KMS-11 (cell line): ENCODE data around the gene DTNB.

Experiments used
- H2AFZ ChIP-seq: fragments of 200-600 bp; sonication (generic); 2 replicates; pipeline ENCODE4 v1.6.1; 2016; ENCODE audit warnings: antibody characterized with exemption, mixed run types, low read depth
- H3K27ac ChIP-seq: fragments of 200-600 bp; sonication (generic); 2 replicates; pipeline ENCODE4 v1.6.1; 2016; ENCODE audit warnings: mild to moderate bottlenecking, mixed run types
- H3K27me3 ChIP-seq: fragments of 200-600 bp; sonication (generic); 2 replicates; pipeline ENCODE4 v1.6.1; 2017; ENCODE audit warnings: mild to moderate bottlenecking, low read depth, mixed run types, moderate library complexity; ENCODE audit not compliant: insufficient read depth
- H3K36me3 ChIP-seq: fragments of 200-600 bp; sonication (generic); 2 replicates; pipeline ENCODE4 v1.6.1; 2017; ENCODE audit warnings: mild to moderate bottlenecking, mixed run types; ENCODE audit not compliant: insufficient read depth
- H3K4me1 ChIP-seq: fragments of 200-600 bp; sonication (generic); 2 replicates; pipeline ENCODE4 v1.6.1; 2016; ENCODE audit warnings: mild to moderate bottlenecking, low read depth, mixed run types; ENCODE audit not compliant: poor library complexity, severe bottlenecking
- H3K4me2 ChIP-seq: fragments of 200-600 bp; sonication (generic); 2 replicates; pipeline ENCODE4 v1.7.0; 2016; ENCODE audit warnings: mild to moderate bottlenecking, mixed run types
- H3K4me3 ChIP-seq: fragments of 200-600 bp; sonication (generic); IDR thresholded peaks from 2 replicates; pipeline ENCODE4 v1.6.1; 2017; ENCODE audit warnings: low read depth, low read length, mixed read lengths; ENCODE audit not compliant: insufficient read depth
- H3K79me2 ChIP-seq: fragments of 200-600 bp; sonication (generic); 2 replicates; pipeline ENCODE4 v1.6.1; 2016; ENCODE audit warnings: low read depth, mixed run types; ENCODE audit not compliant: insufficient read depth
- H3K9ac ChIP-seq: fragments of 200-600 bp; sonication (generic); 2 replicates; pipeline ENCODE4 v1.6.1; 2016; ENCODE audit warnings: mild to moderate bottlenecking, mixed run types
- H4K20me1 ChIP-seq: fragments of 200-600 bp; sonication (generic); 2 replicates; pipeline ENCODE4 v1.6.1; 2016; ENCODE audit warnings: mild to moderate bottlenecking, mixed run types; ENCODE audit not compliant: insufficient read depth
- TF ChIP-seq, protein P1 (sequence below): fragments of 200-600 bp; sonication (generic); conservative IDR thresholded peaks from 2 replicates; pipeline ENCODE4 v1.6.1; 2017; ENCODE audit warnings: low read depth, mild to moderate bottlenecking, antibody characterized with exemption, low read length, moderate library complexity, mixed read lengths

Gene DTNB

DNA sequence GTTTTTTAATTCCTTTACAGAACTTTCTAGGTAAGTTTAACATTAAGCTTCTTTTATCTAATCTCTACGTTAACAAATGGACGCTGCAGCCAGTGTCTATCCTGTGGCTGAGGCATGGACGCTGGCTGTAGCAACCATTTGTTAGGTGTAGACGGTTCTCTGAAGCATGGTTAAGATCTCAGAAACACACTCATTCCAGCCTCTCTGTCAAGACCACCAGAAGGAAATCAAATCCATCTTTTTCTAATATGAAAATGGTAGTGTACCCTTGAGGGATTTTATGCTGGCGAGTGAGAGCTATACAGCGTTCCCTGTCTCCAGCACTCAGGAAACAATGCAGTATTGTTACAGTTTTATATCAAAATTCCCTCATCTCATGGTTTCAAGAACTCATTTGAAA is 78.0 kb downstream of the DTNB start:
- peaks cover 44% of the 10 kb centered on the region for H3K4me1 ChIP-seq
- no peak overlapping the region for H2AFZ ChIP-seq
- no peaks in the 10 kb centered on the region for H3K79me2 ChIP-seq
- no peak overlapping the region for H3K9ac ChIP-seq
- no peak overlapping the region for H3K4me2 ChIP-seq
- no peaks in the 10 kb centered on the region for H3K36me3 ChIP-seq
- H3K27ac ChIP-seq = no peak overlapping the region
- TF ChIP-seq, protein P1, sequence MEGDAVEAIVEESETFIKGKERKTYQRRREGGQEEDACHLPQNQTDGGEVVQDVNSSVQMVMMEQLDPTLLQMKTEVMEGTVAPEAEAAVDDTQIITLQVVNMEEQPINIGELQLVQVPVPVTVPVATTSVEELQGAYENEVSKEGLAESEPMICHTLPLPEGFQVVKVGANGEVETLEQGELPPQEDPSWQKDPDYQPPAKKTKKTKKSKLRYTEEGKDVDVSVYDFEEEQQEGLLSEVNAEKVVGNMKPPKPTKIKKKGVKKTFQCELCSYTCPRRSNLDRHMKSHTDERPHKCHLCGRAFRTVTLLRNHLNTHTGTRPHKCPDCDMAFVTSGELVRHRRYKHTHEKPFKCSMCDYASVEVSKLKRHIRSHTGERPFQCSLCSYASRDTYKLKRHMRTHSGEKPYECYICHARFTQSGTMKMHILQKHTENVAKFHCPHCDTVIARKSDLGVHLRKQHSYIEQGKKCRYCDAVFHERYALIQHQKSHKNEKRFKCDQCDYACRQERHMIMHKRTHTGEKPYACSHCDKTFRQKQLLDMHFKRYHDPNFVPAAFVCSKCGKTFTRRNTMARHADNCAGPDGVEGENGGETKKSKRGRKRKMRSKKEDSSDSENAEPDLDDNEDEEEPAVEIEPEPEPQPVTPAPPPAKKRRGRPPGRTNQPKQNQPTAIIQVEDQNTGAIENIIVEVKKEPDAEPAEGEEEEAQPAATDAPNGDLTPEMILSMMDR = no peak
- no peaks in the 10 kb centered on the region for H4K20me1 ChIP-seq
- H3K27me3 ChIP-seq = no peaks in the 10 kb centered on the region
- H3K4me3 ChIP-seq = no peak overlapping the region

DNA sequence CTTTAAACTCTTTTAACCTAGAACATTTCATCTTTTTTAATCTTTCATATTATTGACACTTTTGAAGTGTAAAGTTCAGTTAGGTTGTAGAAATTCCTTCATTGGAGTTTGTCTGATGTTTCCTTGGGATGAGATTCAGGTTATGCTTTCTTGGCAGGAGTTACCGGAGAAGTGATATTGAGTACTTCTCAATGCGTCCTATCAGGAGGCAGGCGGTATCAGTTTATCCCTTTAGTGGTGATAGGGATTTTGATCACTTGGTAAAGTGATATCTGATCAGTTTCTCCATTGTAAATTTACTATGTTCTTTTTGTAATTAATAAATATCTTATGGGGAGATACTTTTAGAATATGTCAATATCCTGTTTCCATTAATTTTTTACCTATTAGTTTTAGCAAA is 78.4 kb downstream of the DTNB start:
- TF ChIP-seq, protein P1 = no peak
- H3K27ac ChIP-seq = no peak overlapping the region
- H3K79me2 ChIP-seq = no peaks in the 10 kb centered on the region
- H3K4me2 ChIP-seq = no peak overlapping the region
- H2AFZ ChIP-seq = no peak overlapping the region
- H3K9ac ChIP-seq = no peak overlapping the region
- H4K20me1 ChIP-seq = no peaks in the 10 kb centered on the region
- no peak overlapping the region for H3K4me3 ChIP-seq
- no peaks in the 10 kb centered on the region for H3K27me3 ChIP-seq
- H3K4me1 ChIP-seq = peaks cover 44% of the 10 kb centered on the region
- no peaks in the 10 kb centered on the region for H3K36me3 ChIP-seq

DNA sequence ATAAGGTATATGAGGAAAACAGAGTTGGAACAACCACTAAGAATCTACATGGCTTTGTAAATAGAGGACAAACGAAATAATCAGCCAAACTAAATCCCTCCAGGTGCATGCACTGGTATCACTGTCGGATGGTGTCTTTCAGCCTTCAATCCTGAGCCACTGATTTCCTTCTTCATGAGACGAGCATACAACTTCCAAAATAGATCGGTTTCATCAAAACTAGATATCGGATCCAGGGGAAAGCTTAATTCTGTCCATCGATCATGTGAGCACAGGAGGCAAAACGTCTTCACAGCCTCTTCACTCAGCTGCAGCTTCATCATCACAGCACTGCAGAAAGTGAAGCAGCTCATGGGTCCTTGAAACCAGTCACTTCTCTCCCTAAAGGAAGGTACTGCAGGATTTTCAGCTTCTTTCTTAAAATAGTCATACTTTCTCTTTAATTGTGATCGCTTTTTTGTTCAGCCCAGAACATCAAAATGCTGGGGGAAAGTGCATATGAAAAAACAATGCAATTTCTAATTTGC is 80.5 kb downstream of the DTNB start:
- TF ChIP-seq, protein P1 = no peak
- Histone ChIP-seq H4K20me1 (no peaks in the 10 kb centered on the region), H3K4me3 (no peak overlapping the region), H3K4me2 (peak overlapping the region; percentile 60), H3K36me3 (no peaks in the 10 kb centered on the region), H3K9ac (no peak overlapping the region), H3K27me3 (no peaks in the 10 kb centered on the region), H3K27ac (peak overlapping the region; percentile 50; the same call in 1 of the 2 replicates), H2AFZ (no peak overlapping the region; the same call in 1 of the 2 replicates), H3K4me1 (peaks cover 31% of the 10 kb centered on the region), H3K79me2 (no peaks in the 10 kb centered on the region)

DNA sequence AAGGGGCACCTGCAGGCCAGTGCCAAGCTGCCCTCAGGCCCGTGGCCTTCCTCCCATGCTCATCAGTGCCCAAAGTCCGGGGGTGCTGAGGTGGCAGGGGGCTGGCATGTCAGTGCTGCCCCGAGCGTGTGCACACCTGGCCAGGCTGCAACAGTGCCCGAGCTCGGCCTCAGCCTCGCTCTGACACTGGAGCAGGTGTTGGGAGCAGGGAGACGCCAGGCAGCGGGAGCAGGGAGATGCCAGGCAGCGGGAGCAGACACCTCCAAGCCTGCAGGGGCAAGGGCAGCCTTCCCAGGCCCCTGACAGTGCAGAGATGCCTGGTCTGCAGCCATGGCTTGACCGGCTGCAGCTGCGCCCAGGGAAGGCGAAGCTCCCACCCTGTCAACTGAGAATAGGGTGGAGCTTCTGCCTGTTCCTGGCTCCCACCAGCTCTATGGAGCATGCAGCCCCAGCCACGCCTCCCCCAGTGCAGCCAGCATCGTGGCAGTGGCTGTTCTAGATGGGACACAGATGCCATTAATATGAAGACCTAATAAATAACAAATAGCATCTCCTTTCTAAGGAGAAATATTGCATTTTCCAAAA is 82.4 kb downstream of the DTNB start:
- Histone ChIP-seq H3K9ac (no peak overlapping the region), H3K4me2 (no peak overlapping the region), H3K4me1 (peaks cover 32% of the 10 kb centered on the region), H4K20me1 (no peaks in the 10 kb centered on the region), H3K36me3 (no peaks in the 10 kb centered on the region), H3K27me3 (no peaks in the 10 kb centered on the region), H2AFZ (no peak overlapping the region), H3K79me2 (no peaks in the 10 kb centered on the region), H3K4me3 (no peak overlapping the region), H3K27ac (no peak overlapping the region)
- TF ChIP-seq, protein P1 = no peak
